ENCODE measurements around the gene GNB3.

The GNB3 gene

DNA sequence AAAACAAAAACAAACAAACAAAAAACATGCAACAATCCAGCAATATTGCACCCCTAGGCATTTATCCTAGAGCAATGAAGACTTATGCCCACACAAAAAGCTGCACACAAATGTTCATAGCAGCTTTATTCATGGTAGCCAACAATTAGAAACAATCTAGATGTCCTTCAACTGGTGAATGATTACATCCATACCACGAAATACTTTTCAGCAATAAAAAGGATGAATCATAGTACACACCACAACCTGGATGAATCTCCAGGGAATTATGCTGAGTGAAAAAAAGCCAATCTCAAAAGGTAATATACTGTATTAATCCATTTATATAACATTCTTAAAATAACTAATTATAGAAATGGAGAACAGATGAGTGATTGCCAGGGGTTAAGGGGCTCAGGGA is 33.6 kb upstream of the GNB3 start:
- peak in 1 of 2 donors; percentile 22 for DNase-seq (ENCODE audit: low read depth in 2 of 2)
- no peak for TF ChIP-seq CTCF (IDR thresholded peaks at IDR 0.05; ENCODE audit: low read depth, low read length)
- no peak overlapping the region for H3K4me3 ChIP-seq (replicated peaks in 1 of 2; ENCODE audit: low read depth in 2 of 2, low read length in 2 of 2)

DNA sequence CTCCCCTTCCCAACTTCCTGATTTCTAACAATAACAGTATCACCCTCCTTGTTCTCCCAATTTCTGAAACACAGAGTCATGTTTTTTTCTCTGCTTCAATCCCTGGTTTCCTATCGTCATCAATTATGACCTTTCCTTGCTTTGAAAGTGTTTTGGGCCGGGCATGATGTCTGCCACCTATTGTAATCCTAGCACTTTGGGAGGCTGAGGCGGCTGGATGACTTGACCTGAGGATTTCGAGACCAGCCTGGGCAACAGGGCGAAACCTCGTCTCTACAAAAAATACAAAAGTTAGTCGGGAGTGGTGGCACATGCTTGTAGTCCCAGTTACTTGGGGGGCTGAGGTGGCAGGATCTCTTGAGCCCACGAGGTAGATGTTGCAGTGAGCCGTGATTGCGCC is 31.7 kb upstream of the GNB3 start:
- no peak for TF ChIP-seq CTCF (IDR thresholded peaks at IDR 0.05; ENCODE audit: low read depth, low read length)
- DNase-seq (ENCODE audit: low read depth in 2 of 2) = no peak
- no peak overlapping the region for H3K4me3 ChIP-seq (replicated peaks in 1 of 2; ENCODE audit: low read depth in 2 of 2, low read length in 2 of 2)

- no peak for TF ChIP-seq CTCF (IDR thresholded peaks at IDR 0.05; ENCODE audit: low read depth, low read length)
- no peak overlapping the region for H3K4me3 ChIP-seq (replicated peaks in 1 of 2; ENCODE audit: low read depth in 2 of 2, low read length in 2 of 2)
- no peak for DNase-seq (ENCODE audit: low read depth in 2 of 2)
Observed at GRCh38 chr12:6810758-6811157, 30.0 kb upstream of the GNB3 start.

GRCh38 chr12:6813363-6813762 is 27.4 kb upstream of the GNB3 start:
- DNase-seq (ENCODE audit: low read depth in 2 of 2) = no peak
- TF ChIP-seq CTCF (IDR thresholded peaks at IDR 0.05; ENCODE audit: low read depth, low read length) = no peak
- H3K4me3 ChIP-seq (replicated peaks in 1 of 2; ENCODE audit: low read depth in 2 of 2, low read length in 2 of 2) = no peak overlapping the region

GRCh38 chr12:6816598-6816997 is 24.1 kb upstream of the GNB3 start:
- no peak for TF ChIP-seq CTCF (IDR thresholded peaks at IDR 0.05; ENCODE audit: low read depth, low read length)
- no peak overlapping the region for H3K4me3 ChIP-seq (replicated peaks in 1 of 2; ENCODE audit: low read depth in 2 of 2, low read length in 2 of 2)
- no peak for DNase-seq (ENCODE audit: low read depth in 2 of 2)

DNA sequence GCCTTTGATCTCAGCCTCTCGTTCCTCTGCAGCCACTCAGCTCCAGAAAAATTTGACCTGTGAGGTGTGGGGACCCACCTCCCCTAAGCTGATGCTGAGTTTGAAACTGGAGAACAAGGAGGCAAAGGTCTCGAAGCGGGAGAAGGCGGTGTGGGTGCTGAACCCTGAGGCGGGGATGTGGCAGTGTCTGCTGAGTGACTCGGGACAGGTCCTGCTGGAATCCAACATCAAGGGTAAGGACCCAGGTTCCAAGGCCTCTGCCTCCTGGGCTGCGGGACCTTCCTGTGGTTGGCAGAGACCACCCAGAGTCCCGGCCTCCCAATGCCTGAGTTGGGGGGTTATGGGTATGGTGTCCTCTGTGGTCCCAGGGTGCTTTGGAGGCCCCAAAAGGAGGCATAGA is 23.6 kb upstream of the GNB3 start:
- DNase-seq (ENCODE audit: low read depth in 2 of 2) = no peak
- no peak for TF ChIP-seq CTCF (IDR thresholded peaks at IDR 0.05; ENCODE audit: low read depth, low read length)
- no peak overlapping the region for H3K4me3 ChIP-seq (replicated peaks in 1 of 2; ENCODE audit: low read depth in 2 of 2, low read length in 2 of 2)

DNA sequence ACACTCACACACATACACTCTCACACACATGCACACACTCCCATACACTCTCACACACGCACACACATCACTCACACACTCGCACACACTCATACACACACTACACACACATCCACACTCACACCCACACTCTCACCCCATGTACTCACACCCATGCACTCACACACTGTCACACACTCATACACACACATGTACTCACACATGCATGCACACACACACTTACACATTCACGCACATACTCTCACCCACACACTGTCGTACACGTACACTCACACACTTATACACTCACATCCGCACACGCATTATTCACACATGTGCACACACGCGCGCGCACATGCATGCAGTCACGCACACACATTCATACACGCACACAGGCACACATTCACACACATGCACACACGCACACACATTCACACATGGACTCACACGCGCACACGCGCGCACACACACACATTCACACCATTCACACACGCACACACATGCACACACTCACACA is 23.0 kb upstream of the GNB3 start:
- TF ChIP-seq CTCF (IDR thresholded peaks at IDR 0.05; ENCODE audit: low read depth, low read length) = no peak
- DNase-seq (ENCODE audit: low read depth in 2 of 2) = no peak
- H3K4me3 ChIP-seq (replicated peaks in 1 of 2; ENCODE audit: low read depth in 2 of 2, low read length in 2 of 2) = no peak overlapping the region

All from cardiac fibroblast (primary cell).